ENCODE results near the gene PBX4. TPM values are rescaled to one million over a fixed set of nuclear protein-coding genes. Genes with fewer than 3 reads are reported as not detected.

PBX4 gene
- total and polyA plus RNA-seq, 2 of the 8 experiments (the other 6 are each of a cell fraction or from before 2014, with no cell fraction given), result 3.4 to 3.8 TPM

GRCh38 chr19:19649155-19649554, 30.7 kb upstream of the PBX4 start (continued):
- no peak for TF ChIP-seq BCL11A (IDR thresholded peaks at IDR 0.05; ENCODE audit: low read depth in 2 of 2, low read length in 2 of 2)
- no peak for TF ChIP-seq CHD1 (IDR thresholded peaks at IDR 0.05; ENCODE audit: low read depth, low read length)
- no peak for TF ChIP-seq POLR2AphosphoS5 (IDR thresholded peaks at IDR 0.05; ENCODE audit: low read depth, low read length)
- TF ChIP-seq FOSL1 (IDR thresholded peaks at IDR 0.05; ENCODE audit: insufficient read depth, low read depth, low read length), result no peak
- TF ChIP-seq RNF2 (IDR thresholded peaks at IDR 0.05; ENCODE audit: borderline replicate concordance, low read depth, low read length, missing control alignments, poor library complexity, severe bottlenecking), result no peak
- TF ChIP-seq SAP30 (IDR thresholded peaks at IDR 0.05; ENCODE audit: insufficient read depth, insufficient replicate concordance, low read length), result no peak
